Mucosa of rectum (tissue), 2 donors: Measurements from ENCODE around the gene ARL3.
"Not testable (repeated sequence)": the region's sequence is repeated elsewhere in the genome, so short reads cannot be mapped to it uniquely, and the experiment has no call there.

Source experiments
- H3K27ac ChIP-seq, 2 donors: one replicate each; pipeline ENCODE4 v1.7.0; 2013; ENCODE audit warnings: inconsistent platforms in 2 of 2, low read depth in 2 of 2, low read length in 2 of 2
- H3K27me3 ChIP-seq, 2 donors: one replicate each; pipeline ENCODE4 v1.7.0; 2013; ENCODE audit warnings: low read length in 2 of 2; ENCODE audit not compliant: control insufficient read depth in 2 of 2, insufficient read depth in 2 of 2
- H3K36me3 ChIP-seq, 2 donors: one replicate each; pipeline ENCODE4 v1.7.0; 2013; ENCODE audit warnings: low read length in 2 of 2; ENCODE audit not compliant: control insufficient read depth in 2 of 2, insufficient read depth in 2 of 2
- H3K4me1 ChIP-seq, 2 donors: one replicate each; pipeline ENCODE4 v1.7.0; 2013; ENCODE audit warnings: low read length in 2 of 2, mild to moderate bottlenecking in 1 of 2; ENCODE audit not compliant: control insufficient read depth in 2 of 2, insufficient read depth in 2 of 2
- H3K4me3 ChIP-seq, 2 donors: one replicate each; pipeline ENCODE4 v1.7.0; 2013; ENCODE audit warnings: low read length in 2 of 2
- H3K9ac ChIP-seq, 2 donors: one replicate each; pipeline ENCODE4 v1.7.0; 2013; ENCODE audit warnings: low read length in 2 of 2, low read depth in 1 of 2, mild to moderate bottlenecking in 1 of 2
- H3K9me3 ChIP-seq, 2 donors: one replicate each; pipeline ENCODE4 v1.7.0; 2013; ENCODE audit warnings: low read length in 2 of 2; ENCODE audit not compliant: control insufficient read depth in 2 of 2
- donor health status: healthy.
- donor health status: Normal muscosa, but diverticular disease.

The ARL3 gene

GRCh38 chr10:102752934-102753664 is 38.9 kb upstream of the ARL3 start:
- H3K27ac ChIP-seq = peak overlapping the region; percentile 41 to 60
- H3K36me3 ChIP-seq = peaks cover 0 to 3% of the 10 kb centered on the region in 2 donors
- H3K9ac ChIP-seq = no peak overlapping the region
- H3K27me3 ChIP-seq = no peaks in the 10 kb centered on the region
- peaks cover 0 to 9% of the 10 kb centered on the region in 2 donors for H3K4me1 ChIP-seq
- H3K4me3 ChIP-seq = no peak overlapping the region
- H3K9me3 ChIP-seq = no peaks in the 10 kb centered on the region

DNA sequence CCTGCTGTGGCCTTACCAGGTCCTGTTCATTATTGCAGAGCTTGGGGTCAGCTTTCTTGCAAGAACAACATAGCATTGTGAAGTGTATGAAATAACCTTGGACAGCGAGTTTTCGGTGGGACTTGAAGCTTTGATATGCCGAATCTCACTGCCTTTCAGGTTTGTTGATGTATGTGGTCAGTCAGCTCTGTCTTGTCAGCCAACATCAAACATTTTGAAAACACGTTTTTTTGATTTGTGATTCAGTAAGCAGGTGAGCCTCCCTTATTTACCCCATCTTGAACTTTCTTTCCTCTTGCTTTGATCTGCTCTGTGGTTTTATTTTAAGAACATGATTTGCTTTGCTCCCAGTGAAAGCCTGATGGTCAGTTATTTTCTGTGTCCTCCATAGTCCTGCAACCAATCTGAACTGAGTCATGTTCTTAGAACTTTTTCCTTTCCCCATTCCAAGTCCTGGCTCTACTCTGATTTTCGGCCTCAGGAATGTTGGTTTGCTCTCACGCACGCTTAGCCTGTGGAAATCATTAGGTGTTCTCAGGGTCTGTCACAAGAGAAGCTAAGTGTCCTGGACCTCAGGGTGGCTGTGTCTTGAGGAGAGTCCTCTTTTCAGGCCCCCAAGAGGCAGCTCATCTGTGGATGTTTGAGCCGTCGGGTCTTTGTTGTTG is 38.2 kb upstream of the ARL3 start:
- Histone ChIP-seq H3K36me3 (peaks cover 0 to 3% of the 10 kb centered on the region in 2 donors), H3K9ac (no peak overlapping the region), H3K27ac (peak overlapping the region; percentile 41 to 60), H3K4me1 (peaks cover 0 to 9% of the 10 kb centered on the region in 2 donors), H3K9me3 (no peaks in the 10 kb centered on the region), H3K27me3 (no peaks in the 10 kb centered on the region), H3K4me3 (no peak overlapping the region)

- no peak overlapping the region for H3K9ac ChIP-seq
- no peaks in the 10 kb centered on the region for H3K27me3 ChIP-seq
- H3K27ac ChIP-seq = no peak overlapping the region
- no peaks in the 10 kb centered on the region for H3K9me3 ChIP-seq
- H3K4me3 ChIP-seq = peak overlapping the region; percentile 75 to 100
- no peaks in the 10 kb centered on the region for H3K36me3 ChIP-seq
- peaks cover 11 to 18% of the 10 kb centered on the region in 2 donors for H3K4me1 ChIP-seq
These were observed 31.0 kb upstream of the ARL3 start for GRCh38 chr10:102745157-102745556.

DNA sequence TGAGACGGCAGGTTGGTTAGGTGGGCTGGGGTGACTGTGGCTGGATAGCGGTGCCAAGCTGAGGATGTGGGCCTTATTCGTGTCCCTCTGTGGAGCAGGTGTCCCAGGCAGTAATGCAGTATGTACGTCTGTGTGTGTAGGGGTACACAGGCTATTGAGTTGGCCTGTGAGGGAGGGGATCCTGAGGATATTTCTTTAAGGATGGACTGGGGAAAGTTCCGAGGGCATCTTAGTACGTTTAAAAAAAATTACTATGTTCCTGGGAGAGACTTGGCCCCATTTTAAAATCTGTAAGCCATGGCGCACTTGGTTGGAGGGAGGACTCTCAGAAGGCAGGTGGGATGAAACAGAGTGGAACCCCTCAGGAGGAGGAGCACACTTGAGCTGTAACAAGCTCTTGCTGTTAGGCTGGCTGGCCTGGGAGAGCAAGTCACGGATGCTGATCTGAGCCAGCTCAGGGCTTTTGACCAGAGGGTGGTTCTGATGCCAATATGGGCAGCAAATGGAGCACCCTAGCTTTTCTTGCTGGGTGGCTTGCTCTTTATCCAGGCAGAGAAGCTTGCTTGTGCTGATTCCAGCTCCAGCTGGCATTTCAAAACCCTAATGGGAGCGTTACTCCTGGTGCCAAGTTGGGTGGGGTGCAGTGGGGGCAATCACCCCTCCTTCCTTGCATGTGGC is 30.3 kb upstream of the ARL3 start:
- H3K4me3 ChIP-seq = peak overlapping the region; percentile 75 to 100
- no peaks in the 10 kb centered on the region for H3K9me3 ChIP-seq
- H3K9ac ChIP-seq = peak overlapping the region; percentile 91 to 96
- H3K4me1 ChIP-seq = peaks cover 11 to 18% of the 10 kb centered on the region in 2 donors
- H3K36me3 ChIP-seq = no peaks in the 10 kb centered on the region
- H3K27ac ChIP-seq = peak overlapping the region; percentile 70 to 83
- H3K27me3 ChIP-seq = no peaks in the 10 kb centered on the region

GRCh38 chr10:102743588-102744373 is 29.6 kb upstream of the ARL3 start, which contains the start of gene WBP1L:
WBP1L (plus strand) TSS chr10:102743948; CDS start chr10:102744054, 106 bp downstream.
- H3K27ac ChIP-seq = peak within 1 kb of the TSS; percentile 70 to 83
- peaks cover 11 to 18% of the 10 kb centered on the region in 2 donors for H3K4me1 ChIP-seq
- peak within 1 kb of the TSS; percentile 75 to 100 for H3K4me3 ChIP-seq
- H3K36me3 ChIP-seq = no peaks in the 10 kb centered on the region
- no peaks in the 10 kb centered on the region for H3K9me3 ChIP-seq
- H3K9ac ChIP-seq = peak within 1 kb of the TSS; percentile 91 to 96
- H3K27me3 ChIP-seq = no peaks in the 10 kb centered on the region

DNA sequence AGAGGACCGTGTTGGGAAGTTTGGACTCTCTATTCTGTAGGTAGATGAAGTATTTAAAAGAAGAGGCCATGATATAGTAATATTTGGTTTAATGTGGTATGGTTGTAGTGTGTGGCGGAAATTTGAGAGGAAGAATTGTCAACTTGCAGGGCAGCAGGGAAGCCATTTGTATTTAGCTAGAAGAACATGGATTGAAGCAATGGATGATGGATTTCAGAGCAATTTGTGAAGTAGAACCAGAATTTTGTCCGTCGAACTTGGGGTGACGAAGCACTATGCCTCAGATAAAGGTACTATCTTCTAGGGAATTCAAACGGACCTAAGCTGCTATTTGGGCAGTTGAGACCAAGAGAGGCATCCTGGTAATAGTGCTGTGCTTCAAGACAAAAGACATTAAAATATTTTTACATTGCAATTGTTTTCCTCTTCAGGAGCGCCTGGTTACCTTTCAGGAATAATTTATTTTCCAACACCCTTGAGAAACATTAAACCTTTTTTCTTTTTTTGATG is 28.9 kb upstream of the ARL3 start:
- Histone ChIP-seq H3K4me1 (peaks cover 11 to 18% of the 10 kb centered on the region in 2 donors), H3K9ac (peak overlapping the region in 1 of 2 donors; percentile 8), H3K27ac (no peak overlapping the region), H3K4me3 (peak overlapping the region; percentile 51 to 100), H3K9me3 (no peaks in the 10 kb centered on the region), H3K27me3 (no peaks in the 10 kb centered on the region), H3K36me3 (no peaks in the 10 kb centered on the region)

- not testable (repeated sequence) for H3K27me3 ChIP-seq, H3K27ac ChIP-seq, H3K9me3 ChIP-seq, H3K36me3 ChIP-seq, H3K9ac ChIP-seq, H3K4me3 ChIP-seq
- peaks cover 11 to 18% of the 10 kb centered on the region in 2 donors for H3K4me1 ChIP-seq
These were observed 28.1 kb upstream of the ARL3 start for GRCh38 chr10:102742313-102742712.

GRCh38 chr10:102741726-102742237 is 27.6 kb upstream of the ARL3 start:
- H3K9me3 ChIP-seq = no peaks in the 10 kb centered on the region
- H3K4me3 ChIP-seq = no peak overlapping the region
- H3K27me3 ChIP-seq = no peaks in the 10 kb centered on the region
- peaks cover 4 to 6% of the 10 kb centered on the region in 2 donors for H3K36me3 ChIP-seq
- no peak overlapping the region for H3K9ac ChIP-seq
- peaks cover 11 to 18% of the 10 kb centered on the region in 2 donors for H3K4me1 ChIP-seq
- no peak overlapping the region for H3K27ac ChIP-seq

DNA sequence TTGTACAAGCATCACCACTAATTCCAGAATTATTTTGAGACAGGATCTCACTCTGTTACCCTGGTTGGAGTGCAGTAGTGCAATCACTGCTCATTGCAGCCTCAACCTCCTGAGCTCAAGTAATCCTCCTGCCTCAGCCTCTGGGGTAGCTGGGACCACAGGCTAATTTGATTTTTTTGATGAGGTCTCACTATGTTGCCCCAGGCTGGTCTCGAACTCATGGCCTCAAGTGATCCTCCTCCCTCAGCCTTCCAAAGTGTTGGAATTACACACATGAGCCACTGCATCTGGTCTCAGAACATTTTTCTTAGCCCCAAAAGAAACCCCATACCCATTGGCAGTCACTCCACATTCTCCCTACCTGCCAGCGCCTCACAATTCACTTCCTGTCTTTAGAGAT is 26.0 kb upstream of the ARL3 start:
- no peak overlapping the region for H3K4me3 ChIP-seq
- no peaks in the 10 kb centered on the region for H3K9me3 ChIP-seq
- no peak overlapping the region for H3K9ac ChIP-seq
- H3K4me1 ChIP-seq = peaks cover 10 to 11% of the 10 kb centered on the region in 2 donors
- peaks cover 5 to 6% of the 10 kb centered on the region in 2 donors for H3K36me3 ChIP-seq
- H3K27me3 ChIP-seq = no peaks in the 10 kb centered on the region
- H3K27ac ChIP-seq = no peak overlapping the region
